NCI-H2227 (cell line): ENCODE results near the gene PREP.

Experiments used
- DNase-seq: peaks from one replicate; lab custom pipeline; 2025; ENCODE audit not compliant: unreplicated experiment; lab: John Stamatoyannopoulos, UW

PREP gene

DNA sequence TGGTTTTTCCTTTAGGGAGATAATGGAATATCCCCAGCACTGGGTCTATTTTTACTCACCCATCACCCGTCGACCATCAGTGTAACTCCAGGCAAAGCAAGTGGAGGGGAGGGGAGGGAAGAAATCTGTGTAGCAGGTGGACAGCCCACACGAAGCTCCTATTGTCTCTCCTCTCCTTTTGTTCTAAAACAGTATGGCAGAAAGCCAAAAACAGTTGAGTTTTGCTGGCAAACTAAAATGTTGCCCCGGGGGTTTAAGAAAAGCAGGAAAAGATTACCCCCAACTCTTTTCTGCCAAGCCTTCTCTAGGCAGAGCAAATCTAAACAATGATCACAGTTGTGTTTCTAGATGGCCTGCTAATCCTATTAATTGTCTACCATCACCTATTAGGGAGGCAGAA is 89.7 kb downstream of the PREP start:
- peak; percentile 49 for DNase-seq

DNA sequence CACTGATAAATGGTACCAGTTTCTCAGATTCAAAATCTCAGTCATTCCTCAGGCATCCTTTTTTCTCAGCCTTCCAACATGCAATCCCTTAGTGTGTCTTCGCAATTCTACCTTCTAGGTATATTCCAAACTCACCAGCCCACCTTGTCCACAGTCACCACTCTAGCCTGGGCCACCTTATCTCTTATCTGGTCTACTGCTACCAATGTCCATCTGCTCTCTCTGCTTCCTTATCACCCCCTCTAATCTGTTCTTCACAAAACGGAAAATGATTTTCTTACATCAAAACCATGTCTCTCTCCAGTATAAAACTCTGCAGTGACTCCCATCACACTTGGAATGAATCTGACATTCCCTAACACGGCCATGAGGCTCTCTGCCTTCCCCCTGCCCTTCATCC is 91.9 kb downstream of the PREP start:
- no peak for DNase-seq

DNA sequence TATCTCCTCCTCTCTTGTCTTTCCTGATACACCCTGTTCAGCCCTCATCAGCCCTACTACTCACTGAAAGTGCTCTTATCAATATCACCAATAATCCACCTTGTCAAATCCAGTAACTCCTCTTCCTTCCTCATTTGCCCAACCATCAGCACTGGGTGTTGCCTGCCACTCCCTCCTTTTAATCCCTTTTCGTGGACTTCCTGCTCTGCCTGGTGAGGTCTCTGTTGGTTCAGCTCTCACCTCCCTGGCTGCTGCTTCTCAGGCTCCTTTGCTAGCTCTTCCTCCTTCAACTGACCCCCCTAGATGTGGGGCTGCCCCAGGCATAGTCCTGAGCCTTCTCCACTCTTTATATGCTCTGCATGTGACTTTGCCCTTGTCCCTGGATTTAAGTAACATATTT is 92.5 kb downstream of the PREP start:
- no peak for DNase-seq

DNA sequence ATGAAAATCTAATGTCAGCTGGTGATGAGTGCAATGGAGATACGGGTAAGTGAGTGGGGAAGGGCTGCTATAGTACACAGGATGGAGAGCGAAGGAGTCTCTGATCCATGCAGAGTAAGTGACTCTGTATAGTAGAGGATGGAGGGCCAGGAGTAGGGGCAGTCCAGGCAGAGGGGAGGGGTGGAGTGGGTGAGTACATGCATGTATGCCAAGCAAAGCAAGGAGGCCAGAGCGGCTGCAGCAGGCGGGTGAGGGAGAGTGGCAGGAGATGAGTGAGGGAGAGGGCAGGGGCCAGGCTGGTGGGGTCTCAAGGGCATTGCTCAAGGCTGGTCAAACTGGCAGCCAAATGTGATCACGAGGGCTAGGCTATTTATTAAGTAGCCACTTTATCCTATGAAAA is 94.0 kb downstream of the PREP start:
- no peak for DNase-seq

DNA sequence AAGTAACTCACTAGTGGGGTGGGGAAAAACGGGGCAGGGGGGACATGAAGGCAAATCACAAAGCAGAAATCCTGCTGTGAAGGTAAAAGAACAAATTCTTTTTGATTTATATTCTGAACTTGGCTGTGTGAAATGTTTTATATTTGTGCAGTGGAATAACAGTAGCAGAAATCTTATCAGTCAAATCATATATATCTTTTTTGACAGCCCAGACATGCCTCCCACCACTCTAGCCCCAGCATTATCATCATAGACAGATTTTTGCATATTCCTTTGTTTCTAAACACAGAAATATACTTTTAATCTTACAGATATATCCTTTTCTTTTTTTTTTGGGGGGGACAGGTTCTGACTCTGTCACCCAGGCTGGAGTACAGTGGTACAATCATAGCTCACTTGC is 97.4 kb downstream of the PREP start:
- no peak for DNase-seq

DNA sequence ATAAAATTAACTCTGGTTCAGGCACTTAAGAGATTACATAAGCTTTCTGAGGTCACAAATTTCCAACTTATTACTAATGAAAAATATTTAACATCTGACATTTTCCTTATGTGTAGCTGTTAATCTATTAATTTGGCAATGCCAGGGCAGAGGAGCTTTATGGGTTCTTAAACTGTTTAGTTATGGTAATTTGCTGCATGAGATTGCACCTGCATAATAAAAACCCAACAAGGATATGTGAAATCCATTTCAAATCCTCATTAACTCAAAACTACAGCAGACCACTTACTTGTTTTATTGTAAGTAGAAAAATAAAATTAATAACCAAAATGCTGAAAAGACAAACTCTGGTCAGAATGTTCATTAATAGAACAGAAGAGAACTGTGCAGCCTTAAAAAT is 98.1 kb downstream of the PREP start:
- DNase-seq, result no peak

DNA sequence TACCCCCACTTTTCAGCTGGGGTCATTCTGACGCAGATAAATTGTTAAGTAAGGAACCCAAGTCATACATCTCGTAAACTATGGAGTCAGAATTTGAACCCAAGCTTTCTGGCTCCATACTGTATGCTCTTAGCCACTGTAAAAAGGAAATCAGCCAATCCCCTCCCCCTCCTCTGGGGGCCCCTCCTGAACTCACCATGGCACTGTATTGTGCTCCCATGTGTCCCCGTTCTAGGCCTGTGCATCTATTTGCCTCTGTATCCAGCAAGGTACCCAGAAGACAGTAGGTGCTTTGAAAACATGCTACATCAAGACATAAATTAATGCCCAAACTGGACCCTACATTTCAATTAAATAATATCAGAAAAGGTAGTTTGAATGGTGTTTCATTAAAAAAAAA is 98.5 kb downstream of the PREP start:
- DNase-seq, result no peak

DNA sequence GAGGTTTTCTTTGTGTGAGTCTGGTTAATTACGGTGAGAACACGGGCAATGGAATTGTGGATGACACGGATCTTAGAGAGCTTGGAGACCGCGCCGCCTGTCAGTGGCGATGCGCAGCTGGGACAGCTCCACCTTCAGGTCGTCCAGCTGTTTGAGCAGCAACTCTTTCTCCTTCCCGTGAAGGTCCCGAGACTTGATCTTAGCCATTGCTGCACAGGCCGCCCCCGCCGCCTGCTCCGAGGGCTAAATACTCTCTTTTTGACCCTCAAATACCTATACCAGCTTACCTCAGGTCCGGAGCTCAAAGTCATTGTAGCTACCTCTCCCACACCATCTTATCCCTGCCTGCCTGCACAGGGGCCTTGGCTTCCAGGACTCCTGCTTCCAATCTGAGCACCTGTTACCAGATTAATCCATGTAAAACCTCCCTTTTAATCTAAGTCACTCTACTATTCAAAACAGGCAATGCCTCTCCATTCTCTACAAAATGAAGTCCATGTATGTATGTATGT is 100.2 kb downstream of the PREP start:
- no peak for DNase-seq

DNA sequence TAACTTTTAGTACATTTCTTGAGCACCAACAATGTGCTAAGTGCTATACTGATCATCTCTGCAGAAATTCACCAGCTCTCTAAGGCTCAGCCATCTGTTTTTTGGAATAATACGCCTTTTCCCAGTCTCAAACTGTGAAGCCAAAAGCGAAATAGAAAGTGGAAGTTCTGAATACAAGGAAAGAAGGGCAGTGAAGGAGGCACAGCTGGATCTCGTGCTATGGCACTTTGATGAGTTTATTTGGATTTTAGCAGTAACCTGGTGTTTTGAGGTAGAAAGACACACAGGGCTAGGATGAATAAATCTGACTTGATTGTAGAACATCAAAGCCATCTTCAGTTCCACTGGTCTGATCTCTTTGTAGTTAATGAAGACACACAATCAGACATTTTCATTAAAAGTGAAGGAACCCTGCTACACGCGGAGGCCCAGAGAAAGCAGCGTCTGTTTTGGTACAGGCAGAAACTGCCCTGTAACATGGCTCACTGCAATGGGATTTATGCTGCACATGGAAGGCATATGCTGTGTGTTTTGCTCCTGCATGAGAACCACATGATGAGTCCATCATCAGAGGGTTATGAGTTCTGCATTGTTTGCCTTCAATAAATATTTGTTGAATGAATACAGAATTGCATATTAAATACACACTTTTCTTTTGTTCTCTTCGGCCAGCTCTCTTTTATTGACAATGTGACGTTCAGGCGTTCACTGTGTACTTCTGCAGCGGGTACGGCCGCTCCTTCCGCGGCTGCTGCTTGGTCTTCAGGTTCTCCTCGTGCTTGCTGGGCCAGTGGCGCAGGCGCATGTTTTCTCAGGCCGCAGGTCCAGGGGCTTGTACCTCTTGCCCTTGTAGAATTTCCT is 100.9 kb downstream of the PREP start:
- no peak for DNase-seq

DNA sequence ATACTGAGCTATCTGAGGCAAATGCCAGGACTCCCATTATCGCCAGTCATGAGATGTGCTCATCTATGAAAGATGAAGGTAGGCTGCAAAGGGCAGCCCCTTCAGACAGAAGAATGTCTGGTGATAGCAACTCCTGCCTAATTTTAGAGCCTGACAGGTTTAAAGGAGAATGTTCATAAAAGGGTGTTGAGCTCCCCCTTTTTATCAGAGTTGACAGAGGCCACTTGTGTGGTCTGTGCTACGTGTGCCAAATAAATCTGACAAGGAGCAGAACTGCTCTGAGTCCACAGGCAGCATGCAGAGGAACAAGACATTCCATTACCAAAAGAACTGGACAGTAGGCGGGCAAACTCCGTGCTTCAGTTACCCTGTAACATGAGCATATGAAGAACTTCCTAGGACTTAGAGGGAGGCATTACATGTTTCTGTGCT is 101.8 kb downstream of the PREP start:
- DNase-seq, result no peak

DNA sequence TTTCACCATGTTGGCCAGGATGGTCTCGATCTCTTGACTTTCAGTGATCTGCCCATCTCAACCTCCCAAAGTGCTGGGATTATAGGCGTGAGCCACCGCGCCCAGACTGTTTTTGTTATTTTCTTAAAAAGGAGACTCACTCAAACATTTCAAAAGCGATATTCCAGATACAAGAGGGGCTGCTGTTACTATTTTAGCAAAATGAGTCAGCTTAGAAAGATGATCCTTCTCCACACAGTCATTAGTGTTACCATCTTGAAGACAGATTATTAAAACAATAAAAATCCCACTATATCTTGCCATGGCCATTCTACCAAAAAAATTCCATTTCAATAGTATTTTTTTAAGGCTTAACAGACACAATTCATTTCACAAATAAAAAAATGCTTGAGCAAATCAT is 102.8 kb downstream of the PREP start:
- DNase-seq, result no peak

DNA sequence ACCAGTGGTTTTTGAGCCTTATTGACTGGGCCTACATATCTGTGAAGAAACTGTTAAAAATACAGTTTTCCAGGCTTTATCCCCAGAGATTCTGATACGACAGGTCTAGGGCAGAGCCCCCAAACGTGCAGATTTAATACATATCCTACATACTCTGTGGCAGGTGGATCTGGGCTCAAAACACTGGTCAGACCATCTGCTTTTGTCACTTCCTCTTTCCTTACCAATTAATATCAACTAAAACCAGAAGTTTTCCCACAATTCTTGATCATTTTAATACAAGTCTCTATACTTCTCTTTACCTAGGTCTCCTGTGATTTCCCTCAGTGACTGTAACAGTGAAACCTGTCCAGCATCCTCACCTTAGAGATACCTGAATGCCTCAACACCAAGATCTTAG is 108.8 kb downstream of the PREP start:
- no peak for DNase-seq

DNA sequence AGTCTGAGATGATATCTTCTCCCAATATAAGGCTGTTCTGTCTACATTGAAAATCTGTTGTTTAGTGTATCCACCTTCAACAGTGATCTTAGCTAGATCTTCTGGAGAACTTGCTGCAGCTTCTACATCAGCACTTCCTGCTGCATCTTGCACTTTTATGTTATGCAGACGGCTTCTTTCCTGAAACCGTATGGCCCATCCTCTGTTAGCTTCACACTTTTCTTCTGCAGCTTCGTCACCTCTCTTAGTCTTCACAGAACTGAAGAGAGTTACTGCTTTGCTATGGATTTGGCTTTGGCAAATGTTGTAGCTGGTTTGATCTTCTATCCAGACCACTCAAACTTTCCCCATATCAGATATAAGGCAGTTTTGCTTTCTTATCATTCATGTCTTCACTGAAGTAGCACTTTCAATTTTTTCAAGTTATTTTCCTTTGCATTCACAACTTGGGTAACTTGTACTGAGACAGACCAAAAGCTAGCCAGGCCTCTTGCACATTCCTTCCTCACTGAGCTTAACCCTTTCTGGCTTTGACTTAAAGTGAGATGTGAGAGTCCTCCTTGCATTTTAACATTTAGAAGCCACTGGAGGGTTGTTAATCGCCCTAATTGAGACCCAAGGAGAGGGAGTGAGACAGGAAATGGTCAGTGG is 110.1 kb downstream of the PREP start:
- no peak for DNase-seq

DNA sequence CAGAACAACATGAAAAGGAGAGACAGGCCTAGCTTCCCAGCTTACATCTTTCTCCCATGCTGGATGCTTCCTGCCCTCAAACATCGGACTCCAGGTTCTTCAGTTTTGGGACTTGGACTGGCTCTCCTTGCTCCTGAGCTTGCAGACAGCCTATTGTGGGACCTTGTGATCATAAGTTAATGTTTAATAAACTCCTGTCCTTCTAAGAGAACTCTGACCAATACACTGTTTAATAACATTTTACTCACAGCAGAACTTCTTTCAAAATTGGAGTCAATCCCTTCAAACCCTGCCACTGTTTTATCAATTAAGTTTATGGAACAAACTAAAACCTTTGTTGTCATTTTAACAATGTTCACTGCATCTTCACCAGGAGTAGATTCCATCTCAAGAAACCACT is 111.4 kb downstream of the PREP start:
- no peak for DNase-seq

DNA sequence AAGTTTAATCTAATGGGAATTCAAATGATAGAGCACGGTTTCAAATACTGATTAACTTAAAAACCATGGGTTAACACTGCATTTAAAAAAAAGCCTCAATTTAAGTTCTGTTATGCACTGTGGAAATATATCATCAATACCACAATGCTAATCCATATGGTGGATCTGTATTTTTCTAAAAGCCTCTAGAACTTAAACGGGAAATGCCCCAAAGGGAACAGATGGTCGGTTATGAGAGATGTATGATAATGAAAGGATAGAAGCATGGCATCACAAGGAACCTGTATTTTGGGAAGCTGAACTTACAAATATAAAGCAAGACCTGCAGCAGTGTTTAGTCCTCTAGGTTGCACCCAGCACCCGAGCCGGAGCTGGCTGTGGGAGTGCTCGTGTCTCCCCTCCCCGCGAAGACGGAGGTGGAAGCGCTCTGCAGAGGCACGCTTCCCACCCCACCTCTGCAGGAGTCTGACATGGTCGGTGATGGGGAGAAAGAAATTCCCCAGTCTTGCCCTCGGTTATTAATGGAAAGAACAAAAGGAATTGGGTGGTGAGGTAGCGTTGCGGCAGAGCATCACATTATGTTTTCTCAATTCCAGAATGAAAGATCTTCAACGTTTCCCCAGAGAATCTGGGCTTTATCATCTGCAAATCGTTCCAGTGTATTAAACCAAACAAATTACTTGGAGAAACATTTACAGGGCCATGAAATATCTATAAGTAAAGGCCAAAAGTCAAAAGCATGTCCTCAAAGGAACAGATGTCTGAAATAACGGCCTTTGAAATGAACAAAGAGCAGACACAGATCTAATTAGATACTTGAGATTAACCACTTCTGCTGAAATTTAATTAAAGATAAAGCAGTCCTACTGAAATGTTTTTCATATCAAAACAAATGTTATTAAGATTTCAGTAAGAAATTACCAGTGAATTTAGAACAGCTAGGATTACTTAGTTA is 120.0 kb downstream of the PREP start:
- DNase-seq, result peak; percentile 40

DNA sequence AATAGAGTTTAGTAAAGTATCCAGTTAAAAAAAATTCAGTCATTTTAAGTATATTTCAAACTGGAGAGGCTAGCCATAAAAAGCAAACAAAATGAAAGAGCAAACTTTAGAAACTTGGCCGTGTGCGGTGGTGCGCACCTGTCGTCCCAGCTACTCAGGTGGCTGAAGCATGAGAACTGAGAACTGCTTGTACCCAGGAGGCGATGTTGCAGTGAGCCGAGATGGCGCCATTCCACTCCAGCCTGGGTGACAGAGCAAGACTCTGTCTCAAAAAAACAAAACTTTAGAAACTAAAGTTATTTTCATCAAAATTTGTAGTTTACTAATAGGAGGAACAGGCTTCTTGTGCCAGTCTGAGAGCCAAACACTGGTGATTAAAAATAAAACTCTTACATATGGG is 122.8 kb downstream of the PREP start:
- DNase-seq, result no peak

DNA sequence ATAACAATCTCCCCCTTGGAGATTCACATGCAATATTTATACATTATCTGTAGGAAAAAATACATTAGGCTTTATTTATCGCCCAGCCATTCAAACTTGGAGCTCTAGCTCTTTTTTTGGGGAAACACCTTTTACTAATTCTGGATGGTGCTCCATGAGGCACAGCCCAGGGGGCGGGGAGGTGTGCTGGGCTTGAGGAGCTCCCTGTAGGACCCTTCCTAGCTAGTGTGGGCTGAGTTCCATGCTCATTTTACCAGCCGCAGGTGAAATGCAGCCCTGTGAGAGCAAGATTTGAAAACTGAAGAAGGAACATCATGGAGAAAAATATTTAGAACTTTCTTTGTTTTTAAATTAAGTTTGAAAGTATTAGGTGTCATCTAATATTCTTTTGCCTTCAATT is 123.4 kb downstream of the PREP start:
- DNase-seq, result no peak

DNA sequence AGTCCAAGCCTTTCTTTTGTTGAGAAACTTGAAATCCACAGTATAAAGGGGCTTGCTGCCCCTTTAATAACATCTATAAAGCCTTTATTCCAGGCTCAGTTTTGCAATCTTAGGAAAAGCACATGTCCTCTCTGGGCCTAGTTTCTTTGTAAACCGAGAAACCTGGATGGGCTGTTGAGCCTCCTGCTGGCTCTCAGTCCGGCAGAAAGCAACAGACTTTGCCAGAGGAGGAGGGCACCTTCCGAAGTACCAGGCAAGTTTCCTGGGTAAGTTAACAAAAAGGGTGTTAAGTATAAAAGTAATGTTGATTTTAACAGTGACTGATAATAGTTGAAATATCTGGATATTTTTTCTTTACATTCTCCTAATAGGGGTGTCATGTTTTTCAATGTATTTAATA is 124.1 kb downstream of the PREP start:
- no peak for DNase-seq

DNA sequence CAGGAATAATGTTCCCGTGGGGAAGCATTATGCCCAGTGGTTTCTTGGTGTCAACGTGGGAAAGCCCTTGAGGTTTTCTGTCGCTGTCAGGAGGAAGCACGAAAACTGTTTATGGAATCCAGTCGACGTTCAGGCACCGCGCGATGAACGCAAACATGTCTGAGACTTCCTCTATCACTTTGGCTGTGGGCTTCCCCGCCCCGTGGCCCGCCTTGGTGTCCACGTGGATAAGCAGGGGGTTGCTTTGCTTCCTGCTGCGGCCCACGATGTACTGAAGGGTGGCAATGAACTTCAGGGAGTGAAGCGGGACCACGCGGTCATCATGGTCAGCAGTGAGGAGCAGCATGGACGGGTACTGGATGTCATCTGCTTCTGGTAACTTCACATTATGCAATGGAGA is 124.8 kb downstream of the PREP start:
- DNase-seq, result no peak

DNA sequence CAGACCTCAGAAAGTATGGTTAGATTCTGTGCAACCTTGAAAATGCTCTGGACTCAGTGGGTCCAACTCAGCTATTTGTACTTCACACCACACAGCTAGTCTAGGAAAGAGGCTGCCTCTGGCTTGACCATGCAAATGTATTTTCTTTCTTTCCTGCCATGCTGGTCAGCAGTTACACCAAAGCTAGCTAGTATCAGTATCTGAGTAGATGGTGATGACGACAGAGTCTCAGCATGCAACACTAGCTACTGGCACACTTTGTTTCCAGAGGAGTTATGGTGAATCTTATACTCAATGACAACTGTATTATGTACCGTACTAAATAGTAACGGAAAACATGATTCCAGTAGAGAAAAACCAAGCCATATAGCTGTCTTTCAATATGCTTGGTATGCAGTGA is 126.5 kb downstream of the PREP start:
- no peak for DNase-seq

DNA sequence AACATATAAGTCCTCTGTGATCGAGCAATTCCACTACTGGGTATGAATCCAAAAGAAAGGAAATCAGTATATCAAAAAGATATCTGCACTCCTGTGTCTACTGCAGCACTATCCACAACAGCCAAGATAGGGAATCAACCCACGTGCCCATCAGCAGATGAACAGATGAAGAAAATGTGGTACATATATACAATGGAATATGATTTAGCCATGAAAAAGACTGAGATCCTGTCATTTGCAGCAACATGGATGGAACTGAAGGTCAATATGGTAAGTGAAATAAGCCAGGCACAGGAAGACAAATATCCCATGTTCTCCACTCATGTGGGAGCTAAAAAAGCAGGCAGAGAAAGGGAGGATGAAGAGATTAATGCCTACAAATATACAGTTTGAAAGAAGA is 127.3 kb downstream of the PREP start:
- no peak for DNase-seq
